Calu3 (cell line): ENCODE data around the gene MYLK. TPM values are rescaled to one million over a fixed set of nuclear protein-coding genes. Genes with fewer than 3 reads are reported as not detected.
A peak's percentile ranks its signal among the peaks of the same experiment; 100 is the strongest.

Experiments used
- BruUV-seq: library from RNA; stranded (reverse); fragments of 400-500 nt; replicated peaks from 2 replicates; lab custom pipeline; 2021; lab: Mats Ljungman, UMichigan
- CTCF ChIA-PET: fragments of 300-600 bp; sonication (Branson Sonifier 250); formaldehyde crosslinking; loops from one replicate; lab custom pipeline; 2022; ENCODE audit warnings: antibody characterized with exemption; lab: Charles Lee
- DNase-seq: peaks from one replicate; pipeline ENCODE4 v3.0.0; 2022
- H3K27ac Mint-ChIP-seq: one replicate; pipeline ENCODE4 v1.8.0; 2022; ENCODE audit warnings: mixed read lengths; ENCODE audit not compliant: unreplicated experiment
- H3K27me3 Mint-ChIP-seq: one replicate; pipeline ENCODE4 v1.8.0; 2022; ENCODE audit warnings: mixed read lengths; ENCODE audit not compliant: unreplicated experiment
- H3K36me3 Mint-ChIP-seq: one replicate; pipeline ENCODE4 v1.8.0; 2022; ENCODE audit warnings: mild to moderate bottlenecking, moderate library complexity, mixed read lengths; ENCODE audit not compliant: insufficient read depth, unreplicated experiment
- H3K4me1 Mint-ChIP-seq: one replicate; pipeline ENCODE4 v1.8.0; 2022; ENCODE audit warnings: mild to moderate bottlenecking, low read depth, mixed read lengths; ENCODE audit not compliant: unreplicated experiment
- H3K4me3 Mint-ChIP-seq: one replicate; pipeline ENCODE4 v1.8.0; 2022; ENCODE audit warnings: mild to moderate bottlenecking, low read depth, moderate library complexity, mixed read lengths; ENCODE audit not compliant: unreplicated experiment
- H3K9me3 Mint-ChIP-seq: one replicate; pipeline ENCODE4 v1.8.0; 2022; ENCODE audit warnings: low read depth, mixed read lengths; ENCODE audit not compliant: unreplicated experiment
- intact Hi-C: fragments of 100-400 bp; cut with micrococcal nuclease; formaldehyde crosslinking; loops from one replicate; pipeline ENCODE4 v1.10.0; 2022; ENCODE audit not compliant: unreplicated experiment
- total RNA-seq: library from RNA; stranded (reverse); gene quantifications from 2 replicates; pipeline ENCODE4 v1.2.3, GENCODE V29; 2022
- TF ChIP-seq, protein P1 (sequence below): fragments of 200-600 bp; IDR thresholded peaks from one replicate; pipeline ENCODE4 v1.8.0; 2022; ENCODE audit warnings: antibody characterized with exemption; ENCODE audit not compliant: unreplicated experiment

Gene MYLK
- total RNA-seq, 1 experiment from 2014 or later = 10.7 TPM

DNA sequence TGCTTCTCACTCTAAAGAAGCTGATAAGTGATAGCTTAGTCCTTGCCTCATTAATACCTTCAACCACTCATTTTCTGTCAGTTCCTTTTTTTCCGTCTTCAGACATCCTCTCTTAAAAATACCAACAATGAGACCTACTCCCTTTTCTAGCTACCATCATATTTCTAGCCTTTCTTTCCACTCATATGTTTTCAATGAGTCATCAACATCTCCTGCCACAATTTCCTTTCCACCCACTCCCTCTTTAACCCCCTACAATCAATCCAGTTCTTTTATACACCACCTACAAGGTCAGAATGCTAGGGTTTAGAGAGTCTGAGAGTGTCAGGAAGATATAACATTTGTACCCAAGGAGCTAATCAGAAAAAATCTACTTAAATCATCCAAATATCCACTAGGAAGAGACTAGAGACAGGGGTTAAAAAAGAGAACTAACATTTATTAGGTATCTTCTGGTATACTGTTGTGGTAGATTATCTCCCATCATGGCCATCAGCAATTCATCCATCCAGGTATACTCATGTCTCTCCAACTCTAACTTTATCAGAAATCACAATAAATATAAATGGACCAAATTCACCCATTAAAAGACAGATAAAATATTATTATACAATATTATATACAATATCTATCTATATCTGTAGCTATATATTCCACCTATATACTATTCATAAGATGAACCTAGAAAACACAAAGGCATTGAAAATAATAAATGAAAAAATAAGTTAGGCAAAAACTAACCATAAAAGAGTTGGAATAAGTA is 42.5 kb downstream of the MYLK start:
- Mint-ChIP-seq H3K9me3 (peaks cover 8% of the 10 kb centered on the region), H3K27ac (no peak overlapping the region), H3K4me1 (peaks cover 9% of the 10 kb centered on the region), H3K27me3 (no peaks in the 10 kb centered on the region), H3K36me3 (no peaks in the 10 kb centered on the region), H3K4me3 (no peak overlapping the region)
- no peak for DNase-seq
- TF ChIP-seq, protein P1, sequence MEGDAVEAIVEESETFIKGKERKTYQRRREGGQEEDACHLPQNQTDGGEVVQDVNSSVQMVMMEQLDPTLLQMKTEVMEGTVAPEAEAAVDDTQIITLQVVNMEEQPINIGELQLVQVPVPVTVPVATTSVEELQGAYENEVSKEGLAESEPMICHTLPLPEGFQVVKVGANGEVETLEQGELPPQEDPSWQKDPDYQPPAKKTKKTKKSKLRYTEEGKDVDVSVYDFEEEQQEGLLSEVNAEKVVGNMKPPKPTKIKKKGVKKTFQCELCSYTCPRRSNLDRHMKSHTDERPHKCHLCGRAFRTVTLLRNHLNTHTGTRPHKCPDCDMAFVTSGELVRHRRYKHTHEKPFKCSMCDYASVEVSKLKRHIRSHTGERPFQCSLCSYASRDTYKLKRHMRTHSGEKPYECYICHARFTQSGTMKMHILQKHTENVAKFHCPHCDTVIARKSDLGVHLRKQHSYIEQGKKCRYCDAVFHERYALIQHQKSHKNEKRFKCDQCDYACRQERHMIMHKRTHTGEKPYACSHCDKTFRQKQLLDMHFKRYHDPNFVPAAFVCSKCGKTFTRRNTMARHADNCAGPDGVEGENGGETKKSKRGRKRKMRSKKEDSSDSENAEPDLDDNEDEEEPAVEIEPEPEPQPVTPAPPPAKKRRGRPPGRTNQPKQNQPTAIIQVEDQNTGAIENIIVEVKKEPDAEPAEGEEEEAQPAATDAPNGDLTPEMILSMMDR = no peak
- no TSS peak for BruUV-seq
- intact Hi-C loops = no loop called here
- CTCF ChIA-PET = interaction anchor here (0.6 kb wide), 1 partner anchor 42 kb away, joined by 3 read pairs; the partner anchor contains the start of gene MYLK

DNA sequence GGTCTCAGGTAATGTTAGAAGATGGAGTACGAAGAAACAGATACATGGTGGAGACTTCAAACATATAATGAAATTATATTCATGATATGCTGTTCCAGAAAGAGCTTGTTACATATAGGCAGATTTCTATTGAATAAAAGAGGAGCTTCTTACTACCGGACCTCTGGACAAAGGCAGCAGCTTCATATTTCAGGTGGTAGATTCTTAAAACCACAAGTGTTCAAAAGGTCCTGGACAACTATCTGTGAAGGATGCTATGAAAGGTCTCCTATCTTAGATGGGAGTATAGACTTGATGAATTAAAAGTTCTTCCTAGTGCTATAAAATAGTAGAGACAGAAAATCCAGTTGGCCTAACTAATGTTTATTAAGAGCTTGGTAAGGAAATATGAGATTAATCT is 43.2 kb downstream of the MYLK start:
- peaks cover 8% of the 10 kb centered on the region for H3K9me3 Mint-ChIP-seq
- peaks cover 9% of the 10 kb centered on the region for H3K4me1 Mint-ChIP-seq
- BruUV-seq = no TSS peak
- no peak overlapping the region for H3K27ac Mint-ChIP-seq
- CTCF ChIA-PET = interaction anchor here (0.6 kb wide), 1 partner anchor 43 kb away, joined by 3 read pairs; the partner anchor contains the start of gene MYLK
- H3K36me3 Mint-ChIP-seq = no peaks in the 10 kb centered on the region
- no peaks in the 10 kb centered on the region for H3K27me3 Mint-ChIP-seq
- no peak for DNase-seq
- H3K4me3 Mint-ChIP-seq = no peak overlapping the region
- TF ChIP-seq, protein P1 = no peak
- intact Hi-C loops = no loop called here

DNA sequence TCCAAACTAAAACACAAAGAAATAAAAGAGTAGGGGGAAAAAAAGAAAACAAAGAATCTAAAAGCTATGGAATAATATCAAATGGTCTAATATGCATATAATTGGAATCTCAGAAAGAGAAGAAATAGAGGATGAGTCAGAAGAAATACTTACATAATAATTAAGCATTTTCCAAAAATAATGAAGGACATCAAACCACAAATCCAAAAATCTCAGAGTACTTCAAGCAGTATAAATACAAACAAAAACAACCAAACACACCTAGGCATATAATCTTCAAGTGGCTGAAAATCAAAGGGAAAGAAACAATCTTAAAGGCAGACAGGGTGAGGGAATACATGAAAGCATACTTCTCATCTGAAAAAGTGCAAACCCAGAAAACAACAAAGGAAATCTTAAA is 46.3 kb downstream of the MYLK start:
- no peaks in the 10 kb centered on the region for H3K36me3 Mint-ChIP-seq
- no peak overlapping the region for H3K4me3 Mint-ChIP-seq
- H3K4me1 Mint-ChIP-seq = peaks cover 25% of the 10 kb centered on the region
- CTCF ChIA-PET = no interaction called here
- DNase-seq = no peak
- BruUV-seq = no TSS peak
- H3K9me3 Mint-ChIP-seq = peaks cover 6% of the 10 kb centered on the region
- TF ChIP-seq, protein P1 = no peak
- no peak overlapping the region for H3K27ac Mint-ChIP-seq
- H3K27me3 Mint-ChIP-seq = no peaks in the 10 kb centered on the region
- intact Hi-C loops = no loop called here

DNA sequence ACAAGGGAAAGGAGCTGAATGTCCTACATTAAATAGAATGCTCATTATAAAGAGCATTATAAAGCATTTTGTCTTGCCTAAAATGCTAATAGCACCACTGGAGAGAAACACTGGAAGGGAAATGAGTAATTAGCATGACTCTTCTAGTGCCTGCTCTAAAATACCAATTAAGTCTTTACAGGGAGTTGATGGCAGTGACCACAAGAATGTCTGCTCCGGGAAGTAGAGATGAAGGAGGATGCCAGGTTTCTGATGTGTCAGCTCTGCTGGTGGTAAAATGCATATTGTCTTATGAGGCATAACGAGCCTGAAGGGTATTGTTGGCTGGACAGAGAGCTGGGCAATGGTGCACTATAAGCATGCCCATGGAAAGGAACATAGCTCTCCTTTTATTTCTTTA is 49.5 kb downstream of the MYLK start:
- no peaks in the 10 kb centered on the region for H3K27me3 Mint-ChIP-seq
- TF ChIP-seq, protein P1 = no peak
- DNase-seq = peak; percentile 16
- intact Hi-C loops = no loop called here
- peaks cover 16% of the 10 kb centered on the region for H3K4me1 Mint-ChIP-seq
- peaks cover 3% of the 10 kb centered on the region for H3K9me3 Mint-ChIP-seq
- CTCF ChIA-PET = interaction anchor here (0.6 kb wide), 1 partner anchor 29 kb away, joined by 3 read pairs; no protein-coding TSS in a partner anchor
- H3K4me3 Mint-ChIP-seq = no peak overlapping the region
- no TSS peak for BruUV-seq
- no peak overlapping the region for H3K27ac Mint-ChIP-seq
- no peaks in the 10 kb centered on the region for H3K36me3 Mint-ChIP-seq
